ENCODE measurements around the gene ORAI1.
"Not testable (repeated sequence)": the region's sequence is repeated elsewhere in the genome, so short reads cannot be mapped to it uniquely, and the experiment has no call there.

ORAI1 gene

GRCh38 chr12:121652767-121653497 is 26.6 kb downstream of the ORAI1 start:
- Histone ChIP-seq H3K9ac (ENCODE audit: low read length in 2 of 2) (no peak overlapping the region), H3K27ac (ENCODE audit: low read length) (no peak overlapping the region), H3K4me3 (ENCODE audit: low read length in 2 of 2) (no peak overlapping the region), H3K4me1 (ENCODE audit: control insufficient read depth, insufficient read depth, low read length) (no peaks in the 10 kb centered on the region), H3K9me3 (ENCODE audit: control insufficient read depth in 2 of 2, low read length in 2 of 2) (no peaks in the 10 kb centered on the region), H3K36me3 (ENCODE audit: control insufficient read depth in 2 of 2, insufficient read depth in 2 of 2, low read length in 2 of 2) (no peaks in the 10 kb centered on the region), H3K27me3 (ENCODE audit: control insufficient read depth in 1 of 2, insufficient read depth in 2 of 2, low read length in 2 of 2) (no peaks in the 10 kb centered on the region)

DNA sequence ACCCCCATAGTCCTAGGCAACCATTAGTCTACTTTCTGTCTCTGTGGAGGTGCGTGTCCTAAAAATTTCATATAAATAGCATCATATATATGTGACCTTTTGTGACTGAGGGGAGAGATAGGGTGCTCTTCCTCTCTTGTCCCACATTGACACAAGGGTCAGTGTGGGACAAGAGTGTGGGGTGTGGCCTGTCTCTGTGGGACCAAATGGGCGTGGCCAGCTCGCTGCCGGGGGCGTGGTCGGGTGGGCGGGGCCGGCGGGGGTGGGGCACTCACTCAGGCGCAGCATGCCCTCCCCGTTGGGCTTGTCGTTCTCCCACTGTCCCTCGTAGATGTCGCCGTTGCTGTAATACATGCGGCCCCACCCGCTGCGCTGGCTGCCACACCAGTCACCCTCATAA is 27.7 kb downstream of the ORAI1 start:
- Histone ChIP-seq H3K27me3 (ENCODE audit: control insufficient read depth in 1 of 2, insufficient read depth in 2 of 2, low read length in 2 of 2) (no peaks in the 10 kb centered on the region), H3K9me3 (ENCODE audit: control insufficient read depth in 2 of 2, low read length in 2 of 2) (no peaks in the 10 kb centered on the region), H3K4me3 (ENCODE audit: low read length in 2 of 2) (no peak overlapping the region), H3K36me3 (ENCODE audit: control insufficient read depth in 2 of 2, insufficient read depth in 2 of 2, low read length in 2 of 2) (no peaks in the 10 kb centered on the region), H3K9ac (ENCODE audit: low read length in 2 of 2) (no peak overlapping the region), H3K4me1 (ENCODE audit: control insufficient read depth, insufficient read depth, low read length) (no peaks in the 10 kb centered on the region), H3K27ac (ENCODE audit: low read length) (no peak overlapping the region)

DNA sequence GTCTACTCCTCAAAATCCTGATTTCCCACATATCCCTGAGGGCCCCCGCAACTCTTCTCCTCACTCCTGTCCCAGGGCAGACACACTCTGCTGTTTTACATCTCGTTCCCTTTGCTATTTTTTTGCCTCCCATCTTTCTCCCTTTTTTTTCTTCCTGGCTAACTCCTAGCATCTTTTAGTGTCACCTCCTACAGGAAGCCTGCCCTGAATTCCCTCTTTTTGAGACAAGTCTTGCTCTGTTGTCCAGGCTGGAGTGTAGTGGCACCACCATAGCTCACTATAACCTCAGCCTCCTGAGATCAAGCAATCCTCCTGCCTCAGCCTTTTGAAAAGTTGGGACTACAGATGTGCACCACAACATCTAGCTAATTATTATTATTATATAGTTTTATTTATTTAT is 29.8 kb downstream of the ORAI1 start:
- Histone ChIP-seq H3K9ac (ENCODE audit: low read length in 2 of 2) (no peak overlapping the region), H3K27me3 (ENCODE audit: control insufficient read depth in 1 of 2, insufficient read depth in 2 of 2, low read length in 2 of 2) (no peaks in the 10 kb centered on the region), H3K4me1 (ENCODE audit: control insufficient read depth, insufficient read depth, low read length) (no peaks in the 10 kb centered on the region), H3K4me3 (ENCODE audit: low read length in 2 of 2) (no peak overlapping the region), H3K36me3 (ENCODE audit: control insufficient read depth in 2 of 2, insufficient read depth in 2 of 2, low read length in 2 of 2) (no peaks in the 10 kb centered on the region), H3K27ac (ENCODE audit: low read length) (no peak overlapping the region), H3K9me3 (ENCODE audit: control insufficient read depth in 2 of 2, low read length in 2 of 2) (no peaks in the 10 kb centered on the region)

DNA sequence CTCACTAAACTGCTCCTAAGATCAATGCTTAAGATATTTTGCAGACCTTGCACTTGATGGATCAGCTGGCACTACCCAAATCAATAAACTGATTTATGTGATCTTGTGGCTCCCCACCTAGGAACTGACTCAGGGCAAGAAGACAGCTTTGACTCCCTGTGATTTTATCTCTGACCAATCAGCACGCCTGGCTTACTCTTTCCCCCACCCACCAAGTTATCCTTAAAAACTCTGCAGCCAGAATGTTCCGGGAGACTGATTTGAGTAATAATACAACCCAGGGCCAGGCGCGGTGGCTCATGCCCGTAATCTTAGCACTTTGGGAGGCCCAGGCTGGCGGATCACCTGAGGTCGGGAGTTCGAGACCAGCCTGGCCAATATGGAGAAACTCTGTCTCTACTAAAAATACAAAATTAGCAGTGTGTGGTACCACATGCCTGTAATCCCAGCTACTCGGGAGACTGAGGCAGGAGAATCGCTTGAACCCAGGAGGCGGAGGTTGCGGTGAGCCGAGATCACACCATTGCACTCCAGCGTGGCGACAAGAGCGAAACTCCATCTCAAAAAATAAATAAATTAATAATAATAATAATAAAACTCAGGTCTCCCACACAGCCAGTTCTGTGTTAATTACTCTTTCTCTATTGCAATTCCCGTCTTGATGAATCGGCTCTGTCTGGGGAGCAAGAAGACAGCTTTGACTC is 31.1 kb downstream of the ORAI1 start:
- Histone ChIP-seq H3K27me3 (ENCODE audit: control insufficient read depth in 1 of 2, insufficient read depth in 2 of 2, low read length in 2 of 2) (no peaks in the 10 kb centered on the region), H3K27ac (ENCODE audit: low read length) (no peak overlapping the region), H3K9ac (ENCODE audit: low read length in 2 of 2) (no peak overlapping the region), H3K9me3 (ENCODE audit: control insufficient read depth in 2 of 2, low read length in 2 of 2) (no peaks in the 10 kb centered on the region), H3K36me3 (ENCODE audit: control insufficient read depth in 2 of 2, insufficient read depth in 2 of 2, low read length in 2 of 2) (no peaks in the 10 kb centered on the region), H3K4me1 (ENCODE audit: control insufficient read depth, insufficient read depth, low read length) (no peaks in the 10 kb centered on the region), H3K4me3 (ENCODE audit: low read length in 2 of 2) (no peak overlapping the region)

DNA sequence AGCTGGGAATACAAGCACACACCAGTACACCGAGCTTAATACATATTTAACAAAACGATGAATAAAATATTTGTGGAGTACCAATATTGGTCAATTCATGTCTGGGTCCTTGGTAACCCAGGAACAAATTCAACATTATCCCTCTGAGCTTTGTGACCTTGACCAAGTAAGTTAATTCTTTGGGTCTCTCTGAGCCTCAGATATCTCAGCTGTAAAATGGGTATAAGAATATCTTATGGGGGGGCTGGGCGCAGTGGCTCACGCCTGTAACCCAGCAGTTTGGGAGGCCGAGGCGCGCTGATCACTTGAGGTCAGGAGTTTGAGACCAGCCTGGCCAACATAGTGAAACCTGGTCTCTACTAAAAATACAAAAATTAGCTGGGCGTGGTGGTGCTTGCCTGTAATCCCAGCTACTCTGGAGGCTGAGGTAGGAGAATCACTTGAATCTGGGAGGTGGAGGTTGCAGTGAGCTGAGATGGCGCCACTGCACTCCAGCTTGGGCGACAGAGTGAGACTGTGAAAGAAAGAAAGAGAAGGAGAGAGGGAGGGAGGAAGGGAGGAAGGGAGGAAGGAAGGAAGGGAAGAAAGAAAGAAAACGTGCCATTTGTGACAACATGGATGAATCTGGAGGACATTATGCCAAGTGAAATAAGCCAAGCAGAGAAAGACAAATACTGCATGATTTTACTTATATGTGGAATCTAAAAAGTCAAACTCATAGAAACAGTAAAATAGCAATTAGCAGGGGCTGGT is 35.2 kb downstream of the ORAI1 start:
- not testable (repeated sequence) for H3K27ac ChIP-seq (ENCODE audit: low read length); H3K27me3 ChIP-seq (ENCODE audit: control insufficient read depth in 1 of 2, insufficient read depth in 2 of 2, low read length in 2 of 2); H3K4me1 ChIP-seq (ENCODE audit: control insufficient read depth, insufficient read depth, low read length); H3K9me3 ChIP-seq (ENCODE audit: control insufficient read depth in 2 of 2, low read length in 2 of 2); H3K9ac ChIP-seq (ENCODE audit: low read length in 2 of 2); H3K36me3 ChIP-seq (ENCODE audit: control insufficient read depth in 2 of 2, insufficient read depth in 2 of 2, low read length in 2 of 2); H3K4me3 ChIP-seq (ENCODE audit: low read length in 2 of 2)

DNA sequence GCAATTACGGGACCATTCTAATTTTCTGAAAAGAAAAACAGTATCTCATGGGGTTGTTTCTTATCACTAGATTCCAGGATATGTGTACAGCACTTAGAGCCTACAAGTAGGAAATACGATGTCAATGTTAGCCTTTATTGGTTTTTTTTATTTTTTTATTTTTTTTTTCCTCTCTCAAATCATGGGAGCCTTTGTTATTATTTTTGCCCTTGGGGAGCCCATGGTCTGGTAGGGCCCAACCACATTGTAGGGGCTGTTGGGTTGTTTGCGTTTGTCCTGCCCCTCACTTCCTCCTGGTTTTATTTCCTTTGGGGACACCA is 37.2 kb downstream of the ORAI1 start:
- Histone ChIP-seq H3K4me1 (ENCODE audit: control insufficient read depth, insufficient read depth, low read length) (no peaks in the 10 kb centered on the region), H3K27ac (ENCODE audit: low read length) (no peak overlapping the region), H3K4me3 (ENCODE audit: low read length in 2 of 2) (no peak overlapping the region), H3K9ac (ENCODE audit: low read length in 2 of 2) (no peak overlapping the region), H3K9me3 (ENCODE audit: control insufficient read depth in 2 of 2, low read length in 2 of 2) (no peaks in the 10 kb centered on the region), H3K36me3 (ENCODE audit: control insufficient read depth in 2 of 2, insufficient read depth in 2 of 2, low read length in 2 of 2) (no peaks in the 10 kb centered on the region), H3K27me3 (ENCODE audit: control insufficient read depth in 1 of 2, insufficient read depth in 2 of 2, low read length in 2 of 2) (no peaks in the 10 kb centered on the region)

DNA sequence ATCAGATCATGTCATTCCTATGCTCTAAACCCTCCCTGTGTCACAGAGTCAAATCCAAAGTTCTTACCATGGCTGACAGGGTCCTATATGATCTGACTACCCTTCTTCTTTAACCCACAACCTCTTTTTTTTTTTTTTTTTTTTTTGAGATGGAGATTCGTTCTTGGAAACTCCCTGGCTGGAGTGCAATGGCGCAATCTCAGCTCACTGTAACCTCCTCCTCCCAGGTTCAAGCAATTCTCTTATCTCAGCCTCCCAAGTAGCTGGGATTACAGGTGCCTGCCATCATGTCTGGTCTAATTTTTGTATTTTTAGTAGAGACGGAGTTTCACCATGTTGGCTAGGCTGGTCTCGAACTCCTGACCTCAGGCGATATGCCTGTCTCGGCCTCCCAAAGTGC is 40.5 kb downstream of the ORAI1 start:
- H3K27ac ChIP-seq (ENCODE audit: low read length); H3K27me3 ChIP-seq (ENCODE audit: control insufficient read depth in 1 of 2, insufficient read depth in 2 of 2, low read length in 2 of 2); H3K4me3 ChIP-seq (ENCODE audit: low read length in 2 of 2); H3K9me3 ChIP-seq (ENCODE audit: control insufficient read depth in 2 of 2, low read length in 2 of 2); H3K36me3 ChIP-seq (ENCODE audit: control insufficient read depth in 2 of 2, insufficient read depth in 2 of 2, low read length in 2 of 2); H3K4me1 ChIP-seq (ENCODE audit: control insufficient read depth, insufficient read depth, low read length); H3K9ac ChIP-seq (ENCODE audit: low read length in 2 of 2): not testable (repeated sequence)

DNA sequence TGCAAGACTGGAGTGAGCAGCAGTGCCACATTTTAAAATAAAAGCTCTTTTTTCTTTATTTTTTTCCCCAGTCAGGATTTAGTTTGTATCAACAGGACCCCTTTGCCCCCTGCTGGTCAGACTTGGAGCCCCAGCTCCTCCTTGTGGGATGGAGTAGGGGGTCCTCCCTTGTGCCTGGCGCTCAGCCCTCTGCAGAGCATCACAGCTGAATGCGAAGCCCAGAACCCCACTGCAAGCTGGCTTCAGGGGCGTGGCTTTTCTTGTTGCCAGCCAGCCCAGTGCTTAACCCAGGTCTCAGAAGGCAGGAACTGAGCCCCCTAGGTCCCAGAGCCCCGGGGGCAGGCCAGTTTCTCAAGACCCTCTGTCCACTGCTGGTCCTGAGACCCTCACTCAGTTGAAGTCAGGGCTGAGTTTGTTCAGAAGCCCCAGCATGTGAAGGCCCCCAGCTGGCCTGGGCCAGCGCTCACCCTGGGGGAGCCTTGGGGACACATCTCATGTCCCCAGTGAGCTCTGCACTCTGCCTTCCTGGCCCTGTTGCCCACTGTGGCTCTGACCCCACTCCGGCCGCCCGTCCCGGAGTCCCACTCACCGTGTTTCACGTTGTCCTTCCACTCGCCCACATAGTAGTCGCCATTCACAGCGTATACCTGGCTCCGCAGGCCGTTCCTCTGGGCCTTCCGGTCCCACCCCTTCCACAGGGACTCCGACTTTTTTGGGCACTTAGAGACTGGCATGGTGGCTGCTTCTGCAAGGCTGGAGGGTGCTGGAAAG is 42.6 kb downstream of the ORAI1 start:
- Histone ChIP-seq H3K36me3 (ENCODE audit: control insufficient read depth in 2 of 2, insufficient read depth in 2 of 2, low read length in 2 of 2) (no peaks in the 10 kb centered on the region), H3K4me1 (ENCODE audit: control insufficient read depth, insufficient read depth, low read length) (peaks cover 15% of the 10 kb centered on the region), H3K4me3 (ENCODE audit: low read length in 2 of 2) (no peak overlapping the region), H3K9ac (ENCODE audit: low read length in 2 of 2) (no peak overlapping the region), H3K27me3 (ENCODE audit: control insufficient read depth in 1 of 2, insufficient read depth in 2 of 2, low read length in 2 of 2) (no peaks in the 10 kb centered on the region), H3K27ac (ENCODE audit: low read length) (no peak overlapping the region), H3K9me3 (ENCODE audit: control insufficient read depth in 2 of 2, low read length in 2 of 2) (no peaks in the 10 kb centered on the region)

DNA sequence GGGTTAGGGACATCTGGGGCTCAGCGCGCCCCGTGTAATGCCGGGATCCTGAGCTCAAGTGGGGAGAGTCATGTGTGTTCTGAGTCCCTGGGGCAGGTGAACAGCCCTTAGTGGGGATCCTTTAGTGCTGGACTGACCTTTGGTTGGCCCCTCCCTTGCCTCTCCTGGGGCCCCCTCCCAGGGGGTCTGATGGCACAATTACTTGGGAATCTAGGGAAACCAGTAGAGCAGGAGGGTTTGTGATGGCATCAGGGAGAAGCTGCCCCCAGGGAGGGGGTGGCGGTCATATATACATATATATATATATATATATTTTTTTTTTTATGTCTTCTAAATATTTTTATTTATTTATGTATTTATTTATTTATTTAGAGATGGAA is 43.2 kb downstream of the ORAI1 start, which contains the start of gene MORN3:
Gene MORN3, minus strand, starts transcription at position 134 of the 380 bp plus-strand sequence. CDS start 171 bp downstream, outside the sequence.
- H3K4me3 ChIP-seq (ENCODE audit: low read length in 2 of 2) = no peak within 1 kb of the TSS
- H3K27me3 ChIP-seq (ENCODE audit: control insufficient read depth in 1 of 2, insufficient read depth in 2 of 2, low read length in 2 of 2) = no peaks in the 10 kb centered on the region
- H3K4me1 ChIP-seq (ENCODE audit: control insufficient read depth, insufficient read depth, low read length) = peaks cover 15% of the 10 kb centered on the region

GRCh38 chr12:121673013-121673511 is 46.7 kb downstream of the ORAI1 start:
- Histone ChIP-seq H3K4me3 (ENCODE audit: low read length in 2 of 2) (peak overlapping the region in 1 of 2 donors; percentile 74), H3K27ac (ENCODE audit: low read length) (peak overlapping the region; percentile 41), H3K36me3 (ENCODE audit: control insufficient read depth in 2 of 2, insufficient read depth in 2 of 2, low read length in 2 of 2) (no peaks in the 10 kb centered on the region), H3K9ac (ENCODE audit: low read length in 2 of 2) (no peak overlapping the region), H3K4me1 (ENCODE audit: control insufficient read depth, insufficient read depth, low read length) (peaks cover 15% of the 10 kb centered on the region), H3K9me3 (ENCODE audit: control insufficient read depth in 2 of 2, low read length in 2 of 2) (no peaks in the 10 kb centered on the region), H3K27me3 (ENCODE audit: control insufficient read depth in 1 of 2, insufficient read depth in 2 of 2, low read length in 2 of 2) (no peaks in the 10 kb centered on the region)

More for the DNA sequence above, 43.2 kb downstream of the ORAI1 start, which contains the start of gene MORN3:
- H3K27ac ChIP-seq (ENCODE audit: low read length) = no peak within 1 kb of the TSS
- H3K36me3 ChIP-seq (ENCODE audit: control insufficient read depth in 2 of 2, insufficient read depth in 2 of 2, low read length in 2 of 2) = no peaks in the 10 kb centered on the region
- H3K9ac ChIP-seq (ENCODE audit: low read length in 2 of 2) = no peak within 1 kb of the TSS
- no peaks in the 10 kb centered on the region for H3K9me3 ChIP-seq (ENCODE audit: control insufficient read depth in 2 of 2, low read length in 2 of 2)
